HG03575 (cell line): ENCODE measurements around the gene BABAM2.

Source experiments
- ATAC-seq: cut with Tn5 transposase; IDR thresholded peaks from one replicate; pipeline ENCODE4 v1.9.1; 2021; ENCODE audit not compliant: unreplicated experiment, insufficient number of reproducible peaks, low FRiP score; ENCODE audit errors: extremely low read depth

The BABAM2 gene

DNA sequence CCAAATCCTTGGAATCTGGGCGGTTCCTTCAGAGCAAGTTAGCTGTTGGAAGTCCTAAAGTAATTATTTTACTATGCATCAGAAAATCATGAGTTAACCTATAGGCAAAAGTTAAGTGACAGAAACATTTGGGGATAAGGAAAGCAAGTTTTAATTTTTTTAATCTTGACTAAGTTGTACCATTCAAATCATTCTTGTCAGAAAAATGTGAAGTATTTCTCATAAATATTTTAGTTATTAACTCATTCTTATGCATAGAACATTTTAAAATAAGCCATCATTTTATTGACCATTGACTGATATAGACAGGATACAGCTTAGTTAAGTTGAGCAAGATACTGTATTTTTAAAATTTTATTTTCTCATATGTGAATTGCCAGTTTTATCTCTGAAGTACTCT, 403.9 kb downstream of the BABAM2 start:
- no peak for ATAC-seq

GRCh38 chr2:28296243-28296642, 405.7 kb downstream of the BABAM2 start:
- no peak for ATAC-seq

GRCh38 chr2:28296904-28297303, 406.4 kb downstream of the BABAM2 start:
- ATAC-seq: no peak

DNA sequence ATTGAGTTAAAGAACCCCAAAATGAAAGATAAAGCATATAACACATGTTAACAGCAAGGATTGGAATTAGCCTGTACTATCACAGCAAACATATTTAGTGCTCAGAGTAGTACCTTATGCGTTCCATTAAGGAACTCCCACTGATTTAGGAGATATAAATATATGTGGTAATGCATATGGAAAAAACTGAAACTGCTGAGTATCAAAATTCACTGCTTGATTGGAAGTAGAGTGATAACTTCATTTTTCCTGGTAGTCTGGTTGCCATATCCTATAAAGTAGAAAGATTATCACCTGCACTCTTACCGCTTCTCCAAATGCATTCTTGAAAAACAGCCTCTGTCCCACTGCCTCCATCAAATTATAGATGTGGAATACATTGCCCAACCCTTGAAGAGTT, 407.0 kb downstream of the BABAM2 start:
- no peak for ATAC-seq

DNA sequence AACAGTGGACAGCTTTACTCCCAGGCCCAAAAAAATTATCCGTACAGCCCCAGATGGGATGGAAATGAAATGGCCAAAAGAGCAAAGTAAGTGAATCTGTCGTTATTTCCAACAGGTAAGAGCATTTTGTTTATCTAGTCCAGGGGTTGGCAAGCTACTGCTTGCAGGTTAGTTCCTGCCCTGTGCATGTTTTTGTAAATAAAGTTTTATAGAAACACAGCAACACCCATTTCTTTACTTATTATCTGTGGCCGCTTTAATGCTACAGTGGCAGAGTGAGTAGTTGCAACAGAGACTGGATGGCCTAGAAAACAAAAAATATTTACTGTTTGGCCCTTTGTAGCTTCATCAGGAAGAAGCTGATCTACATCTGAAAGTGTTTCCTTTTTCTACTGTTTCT, 407.9 kb downstream of the BABAM2 start:
- no peak for ATAC-seq

GRCh38 chr2:28300485-28301341, 410.2 kb downstream of the BABAM2 start:
- no peak for ATAC-seq

DNA sequence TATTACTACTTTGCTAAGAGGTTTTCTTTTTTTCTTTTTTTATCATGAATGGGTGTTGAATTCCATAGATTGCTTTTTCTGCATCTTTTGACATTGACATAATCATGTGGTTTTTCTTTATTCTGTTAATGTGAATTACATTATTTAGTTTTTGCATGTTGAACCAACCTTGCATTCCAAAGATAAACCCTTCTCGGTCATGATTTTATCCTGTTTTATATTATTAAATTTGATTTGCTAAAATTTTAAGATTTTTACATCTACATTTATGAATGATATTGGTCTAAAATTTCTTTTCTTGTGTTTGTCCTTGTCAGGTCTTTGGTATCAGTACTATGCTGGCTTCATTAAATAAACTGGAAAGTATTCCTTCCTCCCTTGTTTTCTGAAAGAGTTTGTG, 414.7 kb downstream of the BABAM2 start:
- no peak for ATAC-seq

DNA sequence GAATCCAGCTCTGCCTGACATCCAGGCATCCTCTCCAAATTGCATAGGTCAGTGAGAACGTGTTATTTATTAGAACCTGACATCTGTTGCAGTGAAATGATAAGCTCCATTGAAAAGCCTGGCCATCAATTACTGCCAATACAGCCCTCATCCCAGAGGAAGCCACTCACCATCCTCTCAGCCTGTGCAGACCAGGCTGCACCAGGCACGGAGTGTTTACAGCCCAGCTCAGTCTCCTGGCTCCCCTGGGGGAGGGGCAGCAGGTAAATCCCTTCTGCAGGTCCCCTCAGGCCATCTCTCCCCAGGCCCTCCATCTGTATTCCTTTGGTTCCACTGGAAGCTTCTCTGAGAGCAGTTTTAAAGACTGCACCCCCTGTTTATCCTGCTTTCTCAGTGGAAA, 419.6 kb downstream of the BABAM2 start:
- no peak for ATAC-seq

DNA sequence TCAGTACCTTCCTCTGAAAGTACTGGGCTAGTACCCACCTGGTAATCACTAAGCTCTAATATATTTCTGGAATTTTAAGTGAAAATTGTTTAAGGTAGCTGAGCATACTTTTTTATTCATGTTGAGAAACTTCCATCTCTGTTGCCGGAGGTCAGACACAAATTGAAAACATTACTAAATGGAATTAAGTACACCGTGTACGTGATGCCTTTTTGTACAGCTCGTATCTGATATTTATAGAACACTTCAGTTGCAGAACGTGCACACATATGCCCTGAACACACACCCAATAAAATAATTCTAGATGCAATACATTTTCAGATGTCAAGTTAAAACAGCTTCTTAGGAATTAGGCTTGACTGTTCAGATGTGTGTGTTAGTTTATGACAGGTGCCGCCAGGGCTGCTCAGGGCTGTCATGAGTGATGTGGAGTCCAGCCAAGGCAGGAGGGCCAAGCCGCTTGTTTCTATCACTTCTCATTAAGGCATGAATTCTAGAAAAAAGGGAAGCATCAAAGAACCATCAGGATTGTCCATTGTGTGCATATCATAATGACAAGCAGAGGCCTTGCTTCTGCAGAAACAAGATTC, 421.2 kb downstream of the BABAM2 start:
- no peak for ATAC-seq

GRCh38 chr2:28312307-28313219, 422.0 kb downstream of the BABAM2 start:
- ATAC-seq: no peak

DNA sequence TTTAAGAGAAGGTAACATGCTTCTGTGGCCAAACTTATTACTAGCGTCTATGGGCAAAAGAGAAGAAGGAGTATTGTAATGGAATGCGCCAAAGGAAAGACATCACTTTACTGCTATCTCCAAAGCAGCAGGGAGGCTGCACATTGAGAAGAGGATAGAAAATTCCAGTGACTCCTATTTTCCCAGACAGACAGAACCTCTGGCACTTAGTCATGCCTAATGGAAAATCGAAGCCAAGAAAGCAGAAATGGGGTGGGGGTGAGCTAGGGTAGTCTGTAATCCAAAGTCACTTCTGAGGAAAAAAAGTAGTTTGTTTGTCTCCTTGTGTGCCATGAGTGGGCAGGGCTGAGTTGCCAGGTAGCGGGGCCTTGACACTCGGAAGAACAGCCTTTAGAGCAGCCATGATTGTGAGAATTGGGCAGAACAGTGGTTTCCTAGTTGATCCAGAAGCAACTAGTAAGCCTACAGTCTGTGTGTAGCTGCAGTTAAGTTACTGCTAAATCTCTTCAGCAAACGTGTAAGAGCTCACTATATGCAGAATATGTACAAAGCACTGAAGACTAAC, 422.8 kb downstream of the BABAM2 start:
- no peak for ATAC-seq

- no peak for ATAC-seq
Observed at GRCh38 chr2:28314968-28315367, 424.4 kb downstream of the BABAM2 start.

GRCh38 chr2:28316546-28317335, 426.2 kb downstream of the BABAM2 start:
- ATAC-seq: no peak

GRCh38 chr2:28317390-28317789, 426.9 kb downstream of the BABAM2 start:
- ATAC-seq: no peak

- no peak for ATAC-seq
Observed at GRCh38 chr2:28318023-28318422, 427.5 kb downstream of the BABAM2 start.

DNA sequence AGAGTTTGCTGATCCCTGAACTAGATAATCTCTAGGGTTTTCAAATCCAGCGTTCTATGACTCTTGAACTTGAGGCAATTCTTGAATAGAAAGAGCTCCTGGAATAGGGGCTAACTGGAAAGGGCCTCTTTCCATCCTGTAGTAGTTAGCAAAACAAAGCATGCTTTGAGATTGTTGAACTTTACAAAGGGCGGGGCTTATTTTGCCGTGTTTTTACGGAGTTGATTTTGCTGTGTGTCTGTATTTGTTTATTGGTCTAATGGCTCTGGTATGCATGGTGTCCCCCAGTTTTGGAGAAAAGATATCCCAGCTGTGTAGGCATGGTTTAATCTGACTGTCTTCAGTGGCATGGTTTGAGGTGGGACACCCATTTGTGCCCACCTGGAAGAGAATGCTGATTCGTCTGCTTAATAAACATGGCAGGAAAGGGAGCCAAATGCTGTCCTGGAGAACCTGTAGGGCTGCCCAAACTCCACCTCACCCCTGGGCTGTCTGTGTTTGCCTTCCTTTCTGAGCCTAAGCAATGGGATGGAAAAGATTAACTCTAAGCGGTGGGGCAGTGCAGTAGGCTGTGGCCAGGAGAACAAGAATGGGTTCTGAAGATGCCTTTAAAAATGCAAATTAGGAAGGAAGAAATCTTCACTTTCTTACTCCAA, 428.1 kb downstream of the BABAM2 start:
- ATAC-seq: no peak

DNA sequence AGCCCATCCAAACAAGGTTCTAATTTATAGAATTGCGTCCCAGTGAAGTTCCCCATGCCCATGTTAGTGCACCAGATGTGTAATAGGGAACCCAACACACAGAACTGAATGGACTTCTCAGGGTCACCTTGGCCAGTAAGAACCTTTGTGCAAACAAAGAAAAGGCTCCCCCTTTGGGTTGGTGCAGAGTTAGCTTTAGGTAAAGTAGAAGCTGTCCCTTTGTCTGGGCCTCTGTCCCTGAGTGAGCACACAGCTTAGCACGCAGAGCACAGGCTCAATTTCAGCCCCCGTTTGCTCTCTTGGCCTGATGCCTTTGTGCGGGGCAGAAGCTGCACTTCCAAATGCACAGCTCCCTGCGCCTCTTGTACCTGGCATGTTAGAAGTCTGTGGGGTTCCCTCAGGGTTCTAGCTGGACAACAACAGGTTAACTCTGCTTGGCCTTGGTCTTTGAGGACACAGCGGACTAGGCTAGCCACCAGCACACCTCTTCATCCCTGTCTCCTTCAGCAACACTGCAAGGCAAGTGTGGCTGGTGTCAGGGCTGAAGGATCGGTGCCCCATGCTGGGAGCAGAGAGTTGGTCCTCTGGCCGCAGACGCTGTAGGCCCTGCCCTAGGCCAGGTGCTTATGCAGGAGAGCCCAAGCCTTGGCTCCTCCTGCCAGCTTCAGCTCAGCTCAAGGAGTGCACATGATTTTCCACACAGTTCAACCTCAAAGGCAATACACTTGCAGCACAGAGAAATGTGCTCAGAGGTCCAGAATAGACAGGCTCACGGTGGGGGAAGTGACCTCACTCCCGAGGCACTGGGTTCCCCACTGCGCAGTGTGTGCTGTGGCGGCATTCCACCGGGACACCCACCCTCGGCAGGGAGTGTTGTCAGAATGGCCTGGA, 428.8 kb downstream of the BABAM2 start:
- no peak for ATAC-seq
